Activated CD8-positive, alpha-beta memory T cell treated with anti-CD3 and anti-CD28 coated beads, Interleukin-2, amount 10 ng/mL, durations not matched to agents 7 days and 5 days (primary cell): ENCODE data around the gene NDST4. TPM values are rescaled to one million over a fixed set of nuclear protein-coding genes. Genes with fewer than 3 reads are reported as not detected.
"Not testable (repeated sequence)": the region's sequence is repeated elsewhere in the genome, so short reads cannot be mapped to it uniquely, and the experiment has no call there.

Experiments
- ATAC-seq: fragments of 150-1000 bp; cut with Tn5 transposase; one replicate; pipeline ENCODE4 v1.10.0; 2021; ENCODE audit warnings: moderate library complexity
- CTCF ChIA-PET: fragments of 350-600 bp; sonication (Branson Sonifier 250); formaldehyde crosslinking; loops from one replicate; lab custom pipeline; 2021; ENCODE audit warnings: antibody characterized with exemption; lab: Charles Lee
- DNase-seq: peaks from one replicate; pipeline ENCODE4 v3.0.0-alpha.2; 2020
- H3K27ac Mint-ChIP-seq: one replicate; pipeline ENCODE4 v1.8.0; 2021; ENCODE audit warnings: mild to moderate bottlenecking, mixed read lengths
- H3K27me3 Mint-ChIP-seq: one replicate; pipeline ENCODE4 v1.8.0; 2021; ENCODE audit warnings: mixed read lengths
- H3K36me3 Mint-ChIP-seq: one replicate; pipeline ENCODE4 v1.8.0; 2021; ENCODE audit warnings: mild to moderate bottlenecking, mixed read lengths
- H3K4me1 Mint-ChIP-seq: one replicate; pipeline ENCODE4 v1.8.0; 2021; ENCODE audit warnings: mixed read lengths
- H3K4me3 Mint-ChIP-seq: one replicate; pipeline ENCODE4 v1.8.0; 2021; ENCODE audit warnings: mild to moderate bottlenecking, moderate library complexity, mixed read lengths
- H3K9me3 Mint-ChIP-seq: one replicate; pipeline ENCODE4 v1.8.0; 2022; ENCODE audit warnings: low read depth, mixed read lengths
- total RNA-seq, 2 experiments: library from RNA; stranded (reverse); gene quantifications; one replicate each; pipeline ENCODE4 v1.2.3, GENCODE V29; 2021

NDST4 gene
- total RNA-seq, 2 experiments from 2014 or later, result not detected

- Mint-ChIP-seq H3K9me3 (peaks cover 3% of the 10 kb centered on the region), H3K4me3 (no peak overlapping the region), H3K27ac (no peak overlapping the region), H3K4me1 (no peaks in the 10 kb centered on the region), H3K27me3 (no peaks in the 10 kb centered on the region), H3K36me3 (no peaks in the 10 kb centered on the region)
- DNase-seq, result no peak
- CTCF ChIA-PET, result no interaction called here
- ATAC-seq, result no peak
Observed at GRCh38 chr4:114999880-115000279, 113.5 kb downstream of the NDST4 start.

- Mint-ChIP-seq H3K4me1 (no peaks in the 10 kb centered on the region), H3K36me3 (no peaks in the 10 kb centered on the region)
Observed at GRCh38 chr4:114998316-114998715, 115.1 kb downstream of the NDST4 start.

GRCh38 chr4:114997576-114998247 is 115.7 kb downstream of the NDST4 start:
- Mint-ChIP-seq H3K4me1 (no peaks in the 10 kb centered on the region), H3K27me3 (no peaks in the 10 kb centered on the region), H3K9me3 (no peaks in the 10 kb centered on the region), H3K27ac (no peak overlapping the region), H3K36me3 (no peaks in the 10 kb centered on the region), H3K4me3 (no peak overlapping the region)
- CTCF ChIA-PET, result no interaction called here
- DNase-seq (no peak), ATAC-seq (no peak)

More at GRCh38 chr4:114998316-114998715, 115.1 kb downstream of the NDST4 start:
- H3K27me3 Mint-ChIP-seq, result no peaks in the 10 kb centered on the region
- H3K9me3 Mint-ChIP-seq, result peaks cover 3% of the 10 kb centered on the region
- H3K27ac Mint-ChIP-seq, result no peak overlapping the region
- ATAC-seq, result no peak
- H3K4me3 Mint-ChIP-seq, result no peak overlapping the region
- CTCF ChIA-PET, result no interaction called here
- DNase-seq, result no peak

GRCh38 chr4:114986133-114986532 is 127.3 kb downstream of the NDST4 start:
- DNase-seq, result no peak
- Mint-ChIP-seq H3K27ac (no peak overlapping the region), H3K36me3 (no peaks in the 10 kb centered on the region), H3K4me3 (no peak overlapping the region), H3K9me3 (peaks cover 2% of the 10 kb centered on the region), H3K4me1 (no peaks in the 10 kb centered on the region), H3K27me3 (no peaks in the 10 kb centered on the region)
- no peak for ATAC-seq
- CTCF ChIA-PET, result no interaction called here

GRCh38 chr4:114980932-114981708 is 132.3 kb downstream of the NDST4 start:
- CTCF ChIA-PET, result no interaction called here
- ATAC-seq (no peak), DNase-seq (no peak)
- no peaks in the 10 kb centered on the region for H3K36me3 Mint-ChIP-seq
- peaks cover 2% of the 10 kb centered on the region for H3K9me3 Mint-ChIP-seq
- H3K4me3 Mint-ChIP-seq, result no peak overlapping the region
- no peaks in the 10 kb centered on the region for H3K4me1 Mint-ChIP-seq
- no peaks in the 10 kb centered on the region for H3K27me3 Mint-ChIP-seq
- H3K27ac Mint-ChIP-seq, result no peak overlapping the region

- H3K4me3 Mint-ChIP-seq, ATAC-seq, H3K27ac Mint-ChIP-seq, DNase-seq, H3K9me3 Mint-ChIP-seq, H3K27me3 Mint-ChIP-seq, CTCF ChIA-PET, H3K4me1 Mint-ChIP-seq, H3K36me3 Mint-ChIP-seq: not testable (repeated sequence)
Observed at GRCh38 chr4:114980399-114980798, 133.0 kb downstream of the NDST4 start.

GRCh38 chr4:114976901-114977300 is 136.5 kb downstream of the NDST4 start:
- CTCF ChIA-PET, result no interaction called here
- H3K36me3 Mint-ChIP-seq, result no peaks in the 10 kb centered on the region
- DNase-seq, result no peak
- no peaks in the 10 kb centered on the region for H3K27me3 Mint-ChIP-seq
- ATAC-seq, result no peak
- no peak overlapping the region for H3K27ac Mint-ChIP-seq
- H3K9me3 Mint-ChIP-seq, result no peaks in the 10 kb centered on the region
- no peaks in the 10 kb centered on the region for H3K4me1 Mint-ChIP-seq
- no peak overlapping the region for H3K4me3 Mint-ChIP-seq

GRCh38 chr4:114964026-114964425 is 149.4 kb downstream of the NDST4 start:
- H3K4me1 Mint-ChIP-seq, result no peaks in the 10 kb centered on the region
- no peaks in the 10 kb centered on the region for H3K27me3 Mint-ChIP-seq
- CTCF ChIA-PET, result no interaction called here
- no peak overlapping the region for H3K27ac Mint-ChIP-seq
- no peaks in the 10 kb centered on the region for H3K36me3 Mint-ChIP-seq
- ATAC-seq (no peak), DNase-seq (no peak)
- no peaks in the 10 kb centered on the region for H3K9me3 Mint-ChIP-seq
- no peak overlapping the region for H3K4me3 Mint-ChIP-seq

GRCh38 chr4:114945616-114946015 is 167.8 kb downstream of the NDST4 start:
- no peaks in the 10 kb centered on the region for H3K4me1 Mint-ChIP-seq
- no peaks in the 10 kb centered on the region for H3K27me3 Mint-ChIP-seq
- DNase-seq (no peak), ATAC-seq (no peak)
- peaks cover 8% of the 10 kb centered on the region for H3K9me3 Mint-ChIP-seq
- H3K27ac Mint-ChIP-seq, result no peak overlapping the region
- CTCF ChIA-PET, result no interaction called here
- no peaks in the 10 kb centered on the region for H3K36me3 Mint-ChIP-seq
- H3K4me3 Mint-ChIP-seq, result no peak overlapping the region

- ATAC-seq, result no peak
- H3K27ac Mint-ChIP-seq, result no peak overlapping the region
- peaks cover 3% of the 10 kb centered on the region for H3K9me3 Mint-ChIP-seq
- no peak for DNase-seq
- no peaks in the 10 kb centered on the region for H3K36me3 Mint-ChIP-seq
- no peaks in the 10 kb centered on the region for H3K4me1 Mint-ChIP-seq
- CTCF ChIA-PET, result no interaction called here
- H3K27me3 Mint-ChIP-seq, result no peaks in the 10 kb centered on the region
- H3K4me3 Mint-ChIP-seq, result no peak overlapping the region
Observed at GRCh38 chr4:114941503-114941902, 171.9 kb downstream of the NDST4 start.

- no peak overlapping the region for H3K4me3 Mint-ChIP-seq
- CTCF ChIA-PET, result no interaction called here
- no peaks in the 10 kb centered on the region for H3K4me1 Mint-ChIP-seq
Observed at GRCh38 chr4:114927881-114928280, 185.5 kb downstream of the NDST4 start.

GRCh38 chr4:114926583-114926982 is 186.8 kb downstream of the NDST4 start:
- H3K36me3 Mint-ChIP-seq, result no peaks in the 10 kb centered on the region
- no peak overlapping the region for H3K27ac Mint-ChIP-seq
- CTCF ChIA-PET, result no interaction called here
- DNase-seq (no peak), ATAC-seq (no peak)
- no peaks in the 10 kb centered on the region for H3K27me3 Mint-ChIP-seq
- no peaks in the 10 kb centered on the region for H3K4me1 Mint-ChIP-seq
- no peak overlapping the region for H3K4me3 Mint-ChIP-seq
- H3K9me3 Mint-ChIP-seq, result peaks cover 2% of the 10 kb centered on the region

More at GRCh38 chr4:114927881-114928280, 185.5 kb downstream of the NDST4 start:
- peaks cover 2% of the 10 kb centered on the region for H3K9me3 Mint-ChIP-seq
- H3K27me3 Mint-ChIP-seq, result no peaks in the 10 kb centered on the region
- no peaks in the 10 kb centered on the region for H3K36me3 Mint-ChIP-seq
- no peak overlapping the region for H3K27ac Mint-ChIP-seq
- DNase-seq (no peak), ATAC-seq (no peak)

- Mint-ChIP-seq H3K4me3 (no peak overlapping the region), H3K36me3 (no peaks in the 10 kb centered on the region), H3K4me1 (no peaks in the 10 kb centered on the region), H3K27me3 (no peaks in the 10 kb centered on the region), H3K9me3 (no peaks in the 10 kb centered on the region), H3K27ac (no peak overlapping the region)
- CTCF ChIA-PET, result no interaction called here
- DNase-seq (no peak), ATAC-seq (no peak)
Observed at GRCh38 chr4:114924311-114924710, 189.1 kb downstream of the NDST4 start.

- Mint-ChIP-seq H3K36me3 (no peaks in the 10 kb centered on the region), H3K4me3 (no peak overlapping the region), H3K9me3 (peaks cover 2% of the 10 kb centered on the region), H3K27ac (no peak overlapping the region), H3K27me3 (no peaks in the 10 kb centered on the region), H3K4me1 (no peaks in the 10 kb centered on the region)
- CTCF ChIA-PET, result no interaction called here
- no peak for ATAC-seq
- no peak for DNase-seq
Observed at GRCh38 chr4:114922592-114922933, 190.9 kb downstream of the NDST4 start.
